Effector memory CD4-positive, alpha-beta T cell (primary cell): Measurements from ENCODE around the gene HMX1.

Experiments
- DNase-seq, 3 donors: peaks; one replicate each; pipeline ENCODE4 v3.0.0-alpha.2; 2020
- H3K27ac ChIP-seq: 2 replicates; pipeline ENCODE4 v1.7.0; 2013; ENCODE audit warnings: mild to moderate bottlenecking, low read length, moderate library complexity; ENCODE audit not compliant: insufficient read depth, poor library complexity, severe bottlenecking
- H3K27me3 ChIP-seq: replicated peaks from 2 replicates; pipeline ENCODE4 v1.7.0; 2013; ENCODE audit warnings: mild to moderate bottlenecking, low read length; ENCODE audit not compliant: insufficient read depth, control insufficient read depth, poor library complexity, severe bottlenecking
- H3K36me3 ChIP-seq: 2 replicates; pipeline ENCODE4 v1.7.0; 2013; ENCODE audit warnings: mild to moderate bottlenecking, low read length, moderate library complexity; ENCODE audit not compliant: control insufficient read depth, insufficient read depth
- H3K4me1 ChIP-seq: 2 replicates; pipeline ENCODE4 v1.7.0; 2013; ENCODE audit warnings: low read length, mild to moderate bottlenecking; ENCODE audit not compliant: control insufficient read depth, insufficient read depth, poor library complexity, severe bottlenecking
- H3K4me3 ChIP-seq: 2 replicates; pipeline ENCODE4 v1.7.0; 2013; ENCODE audit warnings: low read length, low read depth, mild to moderate bottlenecking; ENCODE audit not compliant: insufficient read depth, poor library complexity, severe bottlenecking
- H3K9me3 ChIP-seq: 2 replicates; pipeline ENCODE4 v1.7.0; 2013; ENCODE audit warnings: mild to moderate bottlenecking, low read length, moderate library complexity; ENCODE audit not compliant: control insufficient read depth

HMX1 gene

GRCh38 chr4:8832113-8832915 lies 39.3 kb downstream of the HMX1 start:
- Histone ChIP-seq H3K4me3 (no peak overlapping the region), H3K36me3 (no peaks in the 10 kb centered on the region), H3K27me3 (no peaks in the 10 kb centered on the region), H3K4me1 (no peaks in the 10 kb centered on the region), H3K9me3 (no peaks in the 10 kb centered on the region), H3K27ac (no peak overlapping the region)
- DNase-seq: no peak

DNA sequence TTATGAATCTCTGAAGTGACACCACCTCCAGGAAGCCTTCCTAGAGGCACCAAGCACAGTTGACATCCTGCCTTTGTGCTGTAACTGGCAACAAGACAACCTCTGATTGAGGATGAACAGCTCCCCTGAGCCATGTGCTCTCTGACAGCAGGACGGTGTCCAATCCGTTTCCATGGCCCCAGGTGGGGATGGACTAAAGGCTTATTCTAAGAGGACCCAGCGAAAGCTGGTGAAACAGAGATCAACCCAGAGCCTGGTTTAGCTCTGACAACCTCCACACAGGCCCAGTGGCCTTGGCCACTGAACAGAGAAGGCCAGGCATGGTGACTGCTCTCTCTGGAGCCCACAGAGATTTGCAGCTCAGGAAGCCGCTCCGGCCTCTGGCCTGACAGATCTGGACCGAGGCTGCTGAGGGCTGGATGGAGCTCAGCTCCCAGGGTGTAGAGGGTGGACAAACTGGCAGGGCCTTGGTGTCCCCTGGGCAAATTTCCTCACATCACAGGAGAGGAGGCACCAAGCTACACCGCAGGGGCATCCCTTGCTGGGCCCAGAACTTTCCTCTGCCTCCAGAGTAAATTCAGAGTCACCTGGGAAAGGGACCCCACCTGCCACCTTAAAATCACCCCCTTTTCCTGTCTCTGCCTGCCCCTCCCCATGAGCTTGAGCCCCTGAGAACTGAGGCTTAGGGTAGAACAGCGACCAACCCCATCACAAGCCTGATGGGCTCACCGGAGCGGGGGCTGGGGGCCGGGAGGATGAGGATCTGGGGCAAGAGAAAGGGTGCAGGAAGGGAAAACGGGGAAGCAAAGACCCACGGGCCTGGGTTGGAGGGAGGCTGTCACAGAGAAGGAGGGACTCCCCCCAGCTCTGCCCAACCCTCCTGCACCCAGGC lies 40.2 kb downstream of the HMX1 start:
- Histone ChIP-seq H3K9me3 (no peaks in the 10 kb centered on the region), H3K27ac (no peak overlapping the region), H3K4me1 (no peaks in the 10 kb centered on the region), H3K36me3 (no peaks in the 10 kb centered on the region), H3K27me3 (no peaks in the 10 kb centered on the region), H3K4me3 (no peak overlapping the region)
- no peak for DNase-seq

- no peaks in the 10 kb centered on the region for H3K36me3 ChIP-seq
- no peak overlapping the region for H3K4me3 ChIP-seq
- H3K9me3 ChIP-seq: no peaks in the 10 kb centered on the region
- no peaks in the 10 kb centered on the region for H3K27me3 ChIP-seq
- H3K4me1 ChIP-seq: no peaks in the 10 kb centered on the region
- DNase-seq: no peak
- H3K27ac ChIP-seq: no peak overlapping the region
Measured at GRCh38 chr4:8830611-8831200, 40.9 kb downstream of the HMX1 start.

- no peak for DNase-seq
- Histone ChIP-seq H3K27ac (no peak overlapping the region), H3K4me1 (no peaks in the 10 kb centered on the region), H3K36me3 (no peaks in the 10 kb centered on the region), H3K9me3 (no peaks in the 10 kb centered on the region), H3K4me3 (no peak overlapping the region), H3K27me3 (no peaks in the 10 kb centered on the region)
Measured at GRCh38 chr4:8830056-8830455, 41.6 kb downstream of the HMX1 start.

DNA sequence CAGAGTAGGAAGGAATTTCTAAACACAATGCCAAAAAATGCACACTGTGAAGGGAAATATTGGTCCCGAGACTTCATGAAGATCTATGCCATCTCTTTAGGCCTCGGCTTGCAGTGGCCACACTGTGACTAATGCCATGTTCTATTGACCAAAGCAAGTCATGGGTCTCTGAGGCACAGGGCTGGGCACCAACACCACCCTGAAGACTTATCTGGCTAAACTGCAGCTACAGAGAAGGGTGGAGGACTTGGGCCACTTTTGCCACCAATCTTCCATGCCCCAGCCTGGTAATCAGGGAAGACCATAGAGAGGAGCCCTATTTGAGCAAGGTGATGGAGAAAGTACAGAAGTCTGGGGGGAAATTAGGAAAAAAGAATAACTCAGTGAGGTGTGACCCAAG lies 42.1 kb downstream of the HMX1 start:
- Histone ChIP-seq H3K36me3 (no peaks in the 10 kb centered on the region), H3K4me3 (no peak overlapping the region), H3K4me1 (no peaks in the 10 kb centered on the region), H3K27ac (no peak overlapping the region), H3K9me3 (no peaks in the 10 kb centered on the region), H3K27me3 (no peaks in the 10 kb centered on the region)
- DNase-seq: no peak

- H3K36me3 ChIP-seq: no peaks in the 10 kb centered on the region
- H3K27me3 ChIP-seq: no peaks in the 10 kb centered on the region
- H3K4me3 ChIP-seq: no peak overlapping the region
- H3K9me3 ChIP-seq: no peaks in the 10 kb centered on the region
- no peak for DNase-seq
- H3K4me1 ChIP-seq: no peaks in the 10 kb centered on the region
- H3K27ac ChIP-seq: no peak overlapping the region
Measured at GRCh38 chr4:8828869-8829268, 42.8 kb downstream of the HMX1 start.

- Histone ChIP-seq H3K36me3 (no peaks in the 10 kb centered on the region), H3K27me3 (no peaks in the 10 kb centered on the region), H3K4me3 (no peak overlapping the region), H3K4me1 (no peaks in the 10 kb centered on the region), H3K9me3 (no peaks in the 10 kb centered on the region), H3K27ac (no peak overlapping the region)
- DNase-seq: no peak
Measured at GRCh38 chr4:8821151-8821950, 50.3 kb downstream of the HMX1 start.

DNA sequence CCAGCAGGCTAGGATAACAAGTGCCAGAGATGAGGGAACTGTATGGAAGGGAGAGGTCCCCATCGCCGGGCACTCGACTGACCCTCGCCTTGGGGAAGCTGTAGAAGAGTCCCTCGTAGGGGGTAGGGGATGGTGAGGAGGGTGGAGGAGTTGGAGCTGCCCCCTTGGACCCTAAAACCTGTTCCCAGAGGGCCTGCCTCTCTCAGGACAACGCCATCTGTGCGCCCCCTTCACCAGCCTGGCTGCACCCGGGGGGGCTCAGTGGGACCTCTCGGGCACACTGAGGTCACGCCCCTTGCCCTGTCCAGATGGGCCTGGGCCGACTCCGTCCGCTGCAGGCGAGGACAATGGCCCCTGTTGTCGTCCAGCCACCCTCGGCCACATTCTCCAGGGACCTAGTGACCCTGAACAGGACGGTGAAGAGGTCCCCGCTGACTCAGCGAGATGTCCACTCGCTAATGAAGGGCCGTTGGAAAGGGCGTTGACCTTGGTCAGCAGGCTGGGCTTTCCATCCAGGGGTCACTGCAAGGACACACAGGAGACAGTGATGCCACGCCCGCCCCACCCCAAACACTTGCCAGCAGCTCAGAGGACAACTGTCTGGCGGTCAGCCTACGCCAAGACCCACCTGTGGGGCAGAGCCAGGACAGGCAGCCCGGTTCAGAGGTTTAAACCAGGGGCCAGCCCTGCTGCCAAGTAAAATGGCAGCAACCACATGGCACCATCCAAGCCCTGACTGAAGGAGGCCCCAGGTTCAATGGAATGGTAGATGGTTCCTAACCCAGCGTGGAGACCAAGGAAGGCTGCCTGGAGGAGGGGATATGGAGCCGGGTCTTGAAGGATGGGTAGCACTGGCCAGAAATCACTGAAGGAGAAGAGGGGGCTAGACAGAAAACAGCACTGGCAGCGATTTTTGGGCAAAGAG lies 51.2 kb downstream of the HMX1 start:
- DNase-seq: no peak

More for the DNA sequence above, 51.2 kb downstream of the HMX1 start:
- Histone ChIP-seq H3K9me3 (no peaks in the 10 kb centered on the region), H3K4me1 (no peaks in the 10 kb centered on the region), H3K27me3 (no peaks in the 10 kb centered on the region), H3K27ac (no peak overlapping the region), H3K4me3 (no peak overlapping the region), H3K36me3 (no peaks in the 10 kb centered on the region)
